Upper lobe of left lung (tissue), 6 donors: Measurements from ENCODE around the gene PRRC2B. TPM values are rescaled to one million over a fixed set of nuclear protein-coding genes. Genes with fewer than 3 reads are reported as not detected.

Experiments
- ATAC-seq, 2 donors: fragments of 200-7000 bp; cut with Tn5 transposase; one replicate each; pipeline ENCODE4 v1.9.1; 2022; ENCODE audit warnings: mild to moderate bottlenecking in 2 of 2, moderate library complexity in 2 of 2; ENCODE audit not compliant: low FRiP score in 2 of 2
- DNase-seq, 2 donors: peaks; one replicate each; pipeline ENCODE4 v3.0.0-alpha.2; 2019 to 2020
- H3K27ac ChIP-seq, 4 donors: fragments of 200-600 bp; sonication (generic); one replicate each; pipeline ENCODE4 v1.5.1; 2016 to 2019
- H3K27me3 ChIP-seq, 4 donors: fragments of 200-600 bp; sonication (generic); one replicate each; pipeline ENCODE4 v1.5.1; 2017 to 2019
- H3K36me3 ChIP-seq, 4 donors: fragments of 200-600 bp; sonication (generic); one replicate each; pipeline ENCODE4 v1.5.1; 2016 to 2019
- H3K4me1 ChIP-seq, 4 donors: fragments of 200-600 bp; sonication (generic); one replicate each; pipeline ENCODE4 v1.5.1; 2018 to 2019
- H3K4me3 ChIP-seq, 4 donors: fragments of 200-600 bp; sonication (generic); one replicate each; pipeline ENCODE4 v1.5.1; 2017 to 2019; ENCODE audit warnings: mild to moderate bottlenecking in 2 of 4, moderate library complexity in 1 of 4
- H3K9me3 ChIP-seq, 4 donors: fragments of 200-600 bp; sonication (generic); one replicate each; pipeline ENCODE4 v1.5.1; 2018 to 2019
- CTCF ChIP-seq, 6 experiments: fragments of 450-650 bp in 4 of 6; fragments of 200-600 bp in 2 of 6; sonication (generic) in 2 of 6; IDR thresholded peaks; one replicate each; pipeline ENCODE4 v1.5.1; 2016 to 2019; ENCODE audit warnings: antibody characterized with exemption in 6 of 6
- EP300 ChIP-seq, 4 donors: sonication (generic); formaldehyde crosslinking; IDR thresholded peaks; one replicate each; pipeline ENCODE4 v1.5.1; 2017; ENCODE audit warnings: antibody characterized with exemption in 4 of 4, control low read depth in 2 of 4
- POLR2A ChIP-seq, 4 donors: fragments of 450-650 bp; IDR thresholded peaks; one replicate each; pipeline ENCODE4 v1.5.1; 2016 to 2017; ENCODE audit warnings: antibody characterized with exemption in 4 of 4, mild to moderate bottlenecking in 2 of 4
- POLR2AphosphoS5 ChIP-seq, 2 donors: sonication (generic); formaldehyde crosslinking; IDR thresholded peaks; one replicate each; pipeline ENCODE4 v1.5.1; 2017; ENCODE audit warnings: antibody characterized with exemption in 2 of 2
- WGBS, 2 donors: methylation state at CpG; one replicate each; pipeline ENCODE4 v1.1.5; 2017 to 2018; 5-methylcytosine and 5-hydroxymethylcytosine counted together
- total RNA-seq, 6 donors: library from RNA; depleted of rRNA in 4 of 6; stranded (reverse); fragments of >200 nt in 4 of 6; gene quantifications; one replicate each; pipeline versions ENCODE4 v1.1.0 to v1.2.1, GENCODE V29; 2016 to 2021
- donor health status: DM: no; HTN: no; CAD: no; lungs with moderate emphysema.
- donor health status: DM: no; HTN: yes; CAD: no; lungs with severe emphysema.

PRRC2B gene
- total RNA-seq, 6 donors from 2014 or later = 114 to 348 (median 186) TPM

GRCh38 chr9:131491001-131491710 lies 97.3 kb downstream of the PRRC2B start:
- TF ChIP-seq EP300 (IDR thresholded peaks at IDR 0.05) (no peak), POLR2AphosphoS5 (IDR thresholded peaks at IDR 0.05) (no peak), CTCF (IDR thresholded peaks at IDR 0.05) (no peak), POLR2A (IDR thresholded peaks at IDR 0.05) (no peak)
- Histone ChIP-seq H3K9me3 (no peaks in the 10 kb centered on the region), H3K36me3 (peaks cover 79 to 100% (median 97%) of the 10 kb centered on the region in 4 donors), H3K4me3 (no peak overlapping the region), H3K27ac (peak overlapping the region in 1 of 4 donors; percentile 10), H3K4me1 (no peaks in the 10 kb centered on the region), H3K27me3 (no peaks in the 10 kb centered on the region)
- ATAC-seq (peak in 1 of 2 donors; percentile 8), DNase-seq (no peak)
- 94 to 96% methylated on average over 20 of the region's 20 CpGs for WGBS, 2 donors

- TF ChIP-seq EP300 (IDR thresholded peaks at IDR 0.05) (no peak), POLR2A (IDR thresholded peaks at IDR 0.05) (no peak), POLR2AphosphoS5 (IDR thresholded peaks at IDR 0.05) (no peak)
- DNase-seq = no peak
- Histone ChIP-seq H3K4me1 (no peaks in the 10 kb centered on the region), H3K27ac (no peak overlapping the region), H3K36me3 (peaks cover 81 to 100% (median 98%) of the 10 kb centered on the region in 4 donors), H3K4me3 (no peak overlapping the region), H3K9me3 (no peaks in the 10 kb centered on the region), H3K27me3 (no peaks in the 10 kb centered on the region)
- ATAC-seq = no peak
- 84% methylated on average over 3 to 6 of the region's 6 CpGs for WGBS, 2 donors
Observed at GRCh38 chr9:131492070-131492469, 98.2 kb downstream of the PRRC2B start.

- 92 to 93% methylated on average over 12 to 22 of the region's 22 CpGs for WGBS, 2 donors
- Histone ChIP-seq H3K27me3 (no peaks in the 10 kb centered on the region), H3K4me3 (no peak overlapping the region), H3K9me3 (no peaks in the 10 kb centered on the region), H3K4me1 (no peaks in the 10 kb centered on the region), H3K36me3 (peaks cover 71 to 100% (median 89%) of the 10 kb centered on the region in 4 donors), H3K27ac (no peak overlapping the region)
- ATAC-seq (no peak), DNase-seq (no peak)
- TF ChIP-seq POLR2AphosphoS5 (IDR thresholded peaks at IDR 0.05) (no peak), POLR2A (IDR thresholded peaks at IDR 0.05) (no peak), EP300 (IDR thresholded peaks at IDR 0.05) (no peak), CTCF (IDR thresholded peaks at IDR 0.05) (no peak)
Observed at GRCh38 chr9:131494296-131494870, 100.5 kb downstream of the PRRC2B start.

- 93 to 97% methylated on average over 18 to 22 of the region's 22 CpGs for WGBS, 2 donors
- DNase-seq (no peak), ATAC-seq (no peak)
- no peak for TF ChIP-seq CTCF (IDR thresholded peaks at IDR 0.05)
- TF ChIP-seq POLR2AphosphoS5 (IDR thresholded peaks at IDR 0.05) = no peak
- Histone ChIP-seq H3K4me1 (peaks cover 0 to 2% (median 0%) of the 10 kb centered on the region in 4 donors), H3K4me3 (no peak overlapping the region), H3K27me3 (no peaks in the 10 kb centered on the region), H3K36me3 (peaks cover 59 to 90% (median 76%) of the 10 kb centered on the region in 4 donors), H3K9me3 (no peaks in the 10 kb centered on the region), H3K27ac (no peak overlapping the region)
Observed at GRCh38 chr9:131495785-131496184, 101.9 kb downstream of the PRRC2B start.

- WGBS, 2 donors = 87 to 90% methylated on average over 10 of the region's 10 CpGs
- Histone ChIP-seq H3K9me3 (no peaks in the 10 kb centered on the region), H3K36me3 (peaks cover 50 to 79% (median 64%) of the 10 kb centered on the region in 4 donors), H3K27ac (no peak overlapping the region), H3K4me3 (no peak overlapping the region), H3K27me3 (no peaks in the 10 kb centered on the region), H3K4me1 (peaks cover 6 to 13% (median 7%) of the 10 kb centered on the region in 4 donors)
- ATAC-seq (no peak), DNase-seq (no peak)
- no peak for TF ChIP-seq EP300 (IDR thresholded peaks at IDR 0.05)
- no peak for TF ChIP-seq POLR2A (IDR thresholded peaks at IDR 0.05)
- no peak for TF ChIP-seq POLR2AphosphoS5 (IDR thresholded peaks at IDR 0.05)
Observed at GRCh38 chr9:131496844-131497405, 103.0 kb downstream of the PRRC2B start.
